ENCODE measurements around the gene SIM1. TPM values are rescaled to one million over a fixed set of nuclear protein-coding genes. Genes with fewer than 3 reads are reported as not detected.

SIM1 gene
- total RNA-seq, 1 experiment from 2014 or later, result not detected

DNA sequence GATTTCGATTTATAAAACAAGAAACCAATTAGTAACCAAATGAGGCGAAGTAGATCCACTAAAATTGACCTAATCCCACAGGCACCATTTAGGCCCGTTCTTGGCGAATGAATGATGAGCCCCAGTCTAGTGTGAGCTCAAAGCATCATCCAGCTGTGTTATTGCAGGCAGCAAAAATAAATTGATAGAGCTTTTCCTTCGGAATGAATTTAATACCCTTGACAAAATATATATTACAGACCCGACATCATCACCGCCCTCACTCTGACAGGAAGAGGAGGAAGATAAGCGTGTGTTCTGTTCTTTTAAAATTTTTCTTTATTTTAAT is 7.8 kb downstream of the SIM1 start:
- DNase-seq (ENCODE audit: low spot score), result no peak

DNA sequence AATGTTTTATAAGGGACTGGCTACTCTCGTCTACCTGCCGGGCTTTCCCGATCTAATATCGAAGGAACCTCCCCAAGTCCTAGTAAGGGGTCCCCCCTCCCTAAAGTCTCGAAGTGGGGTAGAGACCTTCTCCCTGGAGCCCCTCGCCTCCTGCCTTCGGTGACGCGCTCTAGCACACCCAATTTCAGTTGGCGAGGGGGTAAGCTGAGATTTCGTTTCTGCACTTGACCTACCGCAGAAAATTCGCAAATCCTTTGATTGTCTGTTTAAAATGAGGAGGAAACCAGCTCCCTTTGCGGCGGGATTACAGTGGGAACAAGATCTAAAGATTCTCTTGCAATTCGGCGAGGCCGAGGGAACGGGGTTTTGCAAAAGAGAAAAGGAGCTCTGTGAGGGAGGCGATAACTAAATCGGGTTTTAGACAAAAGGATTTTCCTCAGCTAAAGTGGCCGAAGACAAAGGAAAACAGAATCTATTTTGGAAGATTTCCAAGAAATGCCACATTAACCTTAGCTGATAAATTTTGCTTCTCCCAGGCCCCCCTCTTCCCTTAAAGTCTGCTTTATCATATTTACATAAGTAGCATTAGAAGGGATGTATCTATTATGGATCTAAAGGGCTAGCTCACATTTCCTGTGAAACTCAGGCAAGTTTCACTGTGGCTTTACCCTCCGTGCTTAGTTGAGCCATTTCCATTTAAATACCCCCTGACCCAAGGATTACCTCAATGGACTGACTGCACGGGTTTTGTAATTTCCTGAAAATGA is 8.4 kb downstream of the SIM1 start:
- DNase-seq (ENCODE audit: low spot score), result no peak

DNA sequence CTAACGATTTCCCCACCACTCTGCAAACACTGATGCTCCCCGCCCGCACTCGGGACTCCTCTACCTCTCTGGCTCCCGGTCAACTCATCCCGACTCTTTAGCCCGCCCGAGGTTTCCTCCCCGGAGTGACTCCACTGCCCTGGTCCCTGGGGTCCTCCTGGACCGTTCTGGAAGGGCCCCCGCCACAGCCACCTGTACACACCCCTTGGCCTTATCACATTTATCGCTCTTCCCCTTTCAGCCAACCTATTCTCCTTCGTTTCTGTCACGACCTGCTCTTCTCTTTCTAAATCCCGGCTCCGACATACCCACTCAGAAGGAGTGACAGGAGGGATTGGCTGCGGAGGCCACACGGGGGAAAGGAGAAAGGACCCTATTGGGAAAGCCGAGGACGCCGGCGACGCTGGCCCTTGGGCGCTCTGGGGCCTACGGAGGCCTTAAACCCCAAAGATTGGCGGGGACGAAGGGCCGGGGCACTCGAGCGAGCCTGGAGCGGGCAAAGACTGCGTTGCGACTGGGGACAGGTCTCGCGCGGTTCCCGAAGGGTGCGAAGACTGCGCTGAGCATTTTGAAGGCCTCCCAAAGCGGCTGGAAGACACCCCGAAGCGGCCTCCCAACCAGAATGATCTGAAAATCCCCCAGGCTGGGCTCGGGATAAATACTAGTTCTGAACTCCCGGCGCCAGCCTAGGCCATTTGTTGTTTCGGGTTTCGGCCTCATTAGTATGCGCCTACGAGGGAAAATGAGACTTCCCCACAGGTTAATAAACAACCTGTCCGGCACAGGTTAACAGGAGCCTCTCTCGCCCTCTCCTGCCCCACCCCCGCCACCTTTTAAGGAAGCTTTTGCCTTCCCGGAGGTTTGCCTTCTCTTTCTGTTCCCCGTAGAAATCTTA is 9.2 kb downstream of the SIM1 start:
- DNase-seq (ENCODE audit: low spot score), result no peak

DNA sequence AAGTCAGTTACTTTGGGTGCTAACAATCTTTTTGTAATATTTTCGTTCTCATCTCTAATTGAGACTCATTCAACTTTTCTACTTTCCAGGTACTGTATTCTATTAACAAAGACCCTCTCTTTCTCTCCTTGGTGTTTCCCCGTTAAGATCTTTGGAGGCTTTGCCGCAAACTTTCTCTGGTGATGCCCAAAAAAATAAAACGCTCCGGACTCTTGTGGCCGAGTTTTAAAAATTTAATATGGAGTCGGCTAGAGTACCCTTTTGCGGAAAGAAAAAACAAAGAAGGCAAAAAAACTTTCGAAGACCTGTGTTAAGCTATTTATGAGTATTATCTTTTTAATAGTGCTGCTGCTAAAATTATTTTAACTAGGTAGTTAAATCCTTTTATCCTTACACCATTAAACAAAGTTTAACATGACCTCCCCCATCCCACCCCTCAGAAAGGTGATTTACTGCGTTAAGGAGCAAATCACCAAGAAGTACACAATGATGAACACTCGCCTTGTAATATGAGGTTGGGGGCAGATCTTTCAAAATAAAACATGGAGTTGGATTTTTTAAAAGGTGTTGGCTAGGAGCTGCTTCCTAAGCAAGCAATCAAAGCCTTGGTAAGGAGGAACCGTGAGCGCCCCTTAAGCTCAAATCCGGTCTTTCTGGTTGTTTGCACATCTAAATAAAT is 10.0 kb downstream of the SIM1 start:
- no peak for DNase-seq (ENCODE audit: low spot score)

DNA sequence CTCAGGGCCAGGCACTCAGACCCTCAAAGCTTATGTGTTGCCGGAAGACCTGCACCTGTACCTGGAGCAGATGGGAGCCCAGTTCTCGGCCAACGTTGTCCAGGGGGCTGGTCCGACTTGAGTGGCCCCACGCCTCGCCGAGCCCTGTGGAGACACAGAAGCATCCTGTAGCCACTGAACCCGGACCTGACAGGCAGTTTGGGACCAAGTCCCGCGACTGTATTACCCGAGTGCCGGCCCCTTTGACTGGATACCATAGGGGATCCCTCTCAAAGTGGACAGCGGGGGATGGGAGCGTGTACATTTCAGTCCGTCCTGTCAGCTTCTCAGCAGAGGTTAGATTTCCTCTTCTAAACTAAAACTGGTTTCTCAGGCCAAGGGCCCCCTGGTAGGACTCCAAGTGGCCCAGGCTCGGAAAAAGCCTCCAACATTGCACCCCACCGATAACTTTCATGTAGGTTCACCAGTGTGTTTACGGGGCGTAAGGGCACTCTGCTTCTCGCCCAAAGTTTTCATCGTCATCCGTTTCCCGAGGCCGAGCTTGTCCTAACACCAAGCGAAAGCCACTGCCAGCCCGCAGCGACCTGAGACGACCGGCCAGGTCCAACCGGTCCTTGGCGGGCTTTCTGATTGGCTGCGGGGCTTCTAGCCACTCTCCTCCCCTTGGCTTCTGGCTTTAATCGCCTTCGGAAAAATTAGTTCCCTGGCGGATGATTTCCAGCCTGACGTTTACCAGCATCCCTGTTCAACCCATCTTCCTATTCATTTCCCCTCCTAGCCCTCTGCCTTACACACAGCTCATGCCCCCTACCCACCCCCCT is 10.8 kb downstream of the SIM1 start:
- DNase-seq (ENCODE audit: low spot score), result no peak

DNA sequence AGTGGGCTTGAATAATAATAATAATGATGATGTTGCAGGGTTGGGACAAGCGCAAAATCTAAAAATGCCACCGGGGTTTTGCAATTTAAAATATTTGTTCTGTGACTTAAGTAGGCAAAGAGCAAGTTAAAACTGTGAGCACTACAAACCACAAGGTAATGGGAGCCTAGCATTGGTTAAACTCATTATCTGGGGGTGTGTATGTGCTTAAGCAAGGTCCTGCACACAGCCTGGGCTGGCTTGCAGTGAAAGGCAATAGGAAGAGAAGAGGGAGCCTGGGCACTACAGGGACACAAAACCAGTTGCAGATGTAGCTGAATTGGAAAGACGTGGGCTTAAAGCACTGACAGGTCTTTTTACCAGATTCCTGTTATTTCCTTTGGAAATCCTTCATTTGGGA is 11.7 kb downstream of the SIM1 start:
- no peak for DNase-seq (ENCODE audit: low spot score)

DNA sequence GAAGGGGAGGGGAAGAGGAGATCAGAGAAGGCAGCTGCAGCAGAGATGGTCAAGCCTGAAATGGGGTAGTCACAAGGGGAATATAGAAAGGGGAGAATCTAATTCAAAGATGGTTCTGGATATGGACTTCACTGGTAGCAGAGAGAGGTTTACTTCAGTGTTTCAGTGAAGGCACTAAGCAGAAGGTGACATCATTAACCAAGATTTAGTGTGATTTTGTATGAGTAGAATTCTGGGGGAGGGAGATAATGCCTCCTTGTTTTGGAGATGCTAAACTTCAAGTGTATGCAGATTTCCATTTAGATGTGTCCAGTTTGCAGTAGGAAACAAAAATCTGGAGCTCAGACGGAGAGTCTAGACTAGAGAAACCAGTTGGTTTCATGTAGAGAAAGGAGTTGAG is 13.1 kb downstream of the SIM1 start:
- DNase-seq (ENCODE audit: low spot score), result no peak

DNA sequence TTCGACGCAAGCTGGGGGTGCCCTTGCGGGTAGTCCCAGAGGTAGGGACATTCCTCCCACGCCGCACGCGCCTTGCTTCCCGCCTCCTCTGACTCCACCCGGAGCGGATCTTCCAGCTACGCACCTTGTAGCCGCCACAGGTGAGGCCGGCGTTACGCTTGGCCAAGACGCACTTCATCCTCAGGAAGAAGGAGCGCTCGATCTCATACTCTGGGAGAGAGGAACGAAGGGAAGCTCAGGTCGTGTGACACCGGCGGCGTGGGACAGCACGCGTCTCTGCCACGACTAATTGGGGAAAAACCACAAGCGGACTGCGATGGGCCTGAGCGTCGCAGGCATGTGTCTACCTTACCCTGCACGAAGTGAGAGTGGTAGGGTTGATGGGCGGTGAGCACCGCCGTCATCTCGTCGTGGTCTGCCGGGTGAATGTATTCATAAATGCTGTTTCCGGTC is 15.5 kb downstream of the SIM1 start:
- DNase-seq (ENCODE audit: low spot score), result no peak

DNA sequence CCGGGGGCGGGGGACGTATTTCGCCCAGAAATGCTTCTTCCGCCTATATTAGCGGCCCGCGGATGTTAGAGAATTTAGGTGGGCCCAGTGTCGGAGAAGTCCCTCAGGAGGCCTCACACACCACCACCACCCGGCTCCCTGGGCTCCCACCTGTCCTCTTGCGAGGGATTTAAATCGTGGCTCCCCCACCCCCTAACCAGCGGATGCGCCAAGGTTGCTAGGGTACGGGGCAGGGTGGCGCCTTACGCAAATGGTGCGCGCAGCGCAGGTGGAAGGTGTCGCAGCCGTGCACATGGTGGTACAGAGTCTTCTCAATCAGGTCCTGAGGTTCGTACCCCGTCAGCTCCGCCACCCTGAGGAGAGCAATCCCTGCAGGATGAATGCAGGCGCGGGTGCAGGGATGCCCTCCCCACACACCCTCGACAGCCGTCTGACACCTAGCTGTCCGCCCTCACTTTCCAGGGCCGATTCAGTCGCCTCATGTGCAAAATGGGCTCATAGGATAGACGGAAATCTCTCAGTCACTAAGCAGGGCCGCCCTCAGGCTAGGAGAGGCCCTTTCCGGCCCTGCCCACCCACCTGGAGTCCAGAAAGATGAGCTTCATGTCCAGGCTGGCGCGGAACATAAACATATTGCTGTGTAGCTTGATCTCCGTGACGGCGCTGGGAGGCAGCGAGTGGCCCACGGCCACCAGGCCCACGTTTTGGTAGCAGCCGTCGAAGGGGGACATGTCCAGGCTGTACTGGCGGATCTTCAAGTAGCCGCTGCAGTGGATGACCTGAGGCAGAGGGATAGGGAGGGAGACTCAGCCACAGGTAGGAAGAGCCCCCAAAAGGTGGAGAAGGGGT is 16.6 kb downstream of the SIM1 start:
- no peak for DNase-seq (ENCODE audit: low spot score)

DNA sequence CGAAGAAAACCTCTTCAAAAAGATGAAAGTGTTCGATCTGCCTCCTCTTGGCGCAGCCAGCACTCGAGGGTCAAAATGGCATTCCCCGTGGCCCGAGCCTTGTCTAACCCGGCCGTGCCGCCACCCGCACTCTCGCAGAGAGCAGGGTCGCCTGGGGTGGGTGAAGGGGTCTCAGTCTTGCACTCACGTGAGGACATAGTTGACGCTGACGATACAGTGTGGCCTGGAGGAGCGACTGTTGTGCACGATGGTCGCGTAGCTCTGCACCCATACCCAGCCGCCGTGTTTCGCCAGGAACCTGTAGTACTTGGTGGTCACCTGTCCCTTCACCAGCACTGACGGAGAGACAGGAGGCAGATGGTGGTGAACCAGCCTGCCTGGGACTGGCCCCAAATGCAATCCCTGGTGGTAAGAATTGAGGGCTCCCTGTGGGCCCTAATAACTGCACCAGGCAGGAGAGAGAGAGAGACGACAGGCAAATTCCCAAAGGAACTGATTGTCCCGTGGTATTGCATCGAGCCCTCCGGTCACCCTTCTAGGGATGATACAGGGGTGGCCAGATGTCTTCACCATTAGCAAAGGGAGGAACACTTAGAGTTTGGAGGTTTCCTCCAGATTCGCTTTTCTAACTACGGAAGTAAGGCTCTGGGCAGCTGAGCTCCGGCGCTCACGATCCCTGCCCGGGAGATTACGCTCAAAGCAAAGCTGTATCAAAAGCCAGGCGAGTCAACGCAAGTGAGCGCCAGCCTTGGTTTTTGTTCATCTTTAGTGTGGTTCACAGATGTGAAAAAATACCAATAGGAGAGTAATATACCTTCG is 17.4 kb downstream of the SIM1 start:
- DNase-seq (ENCODE audit: low spot score), result no peak

DNA sequence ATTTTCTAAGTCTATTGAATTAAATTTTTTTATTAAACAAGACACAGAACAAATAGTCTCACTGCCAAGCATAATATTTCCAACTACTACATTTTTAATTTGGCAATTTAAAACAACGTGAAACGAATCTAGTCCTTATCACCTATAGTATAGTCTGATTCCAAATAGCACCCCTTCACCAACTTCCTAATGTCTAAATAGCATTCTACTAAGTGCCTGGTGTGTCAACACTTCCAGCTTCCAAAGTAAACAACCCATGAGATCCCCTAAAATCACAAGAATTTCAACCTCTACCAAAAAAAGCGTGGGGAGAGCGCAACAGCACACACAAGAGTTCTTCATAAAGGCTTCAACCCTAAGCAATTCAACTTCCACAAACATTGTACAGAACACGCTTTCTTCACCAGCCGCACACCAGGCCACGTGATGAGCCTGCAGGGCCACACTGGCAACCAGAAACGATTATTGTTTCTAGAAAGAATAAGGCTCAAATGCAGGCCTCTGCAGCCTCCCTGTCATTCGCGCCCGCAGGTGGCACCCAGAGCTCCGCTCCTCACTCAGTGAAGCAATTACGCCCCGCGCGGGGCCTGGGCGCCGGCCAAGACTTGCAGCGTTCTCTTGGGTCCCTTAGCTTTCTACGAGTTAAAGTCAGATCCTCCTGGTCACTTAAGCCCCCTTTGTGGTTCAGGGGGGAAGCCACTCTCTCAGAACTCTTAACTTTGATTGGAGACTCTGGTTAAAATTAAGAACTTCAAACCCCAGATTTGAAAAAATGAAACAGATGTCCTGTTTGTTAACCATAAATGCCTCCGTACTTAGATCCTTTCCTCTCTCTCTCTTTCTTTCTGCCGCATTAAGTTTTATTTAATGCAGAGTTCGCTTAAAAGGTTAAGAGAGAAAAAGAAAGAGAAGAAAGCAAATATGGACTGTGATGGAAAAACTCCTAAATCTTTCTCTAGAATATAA is 18.3 kb downstream of the SIM1 start:
- no peak for DNase-seq (ENCODE audit: low spot score)

DNA sequence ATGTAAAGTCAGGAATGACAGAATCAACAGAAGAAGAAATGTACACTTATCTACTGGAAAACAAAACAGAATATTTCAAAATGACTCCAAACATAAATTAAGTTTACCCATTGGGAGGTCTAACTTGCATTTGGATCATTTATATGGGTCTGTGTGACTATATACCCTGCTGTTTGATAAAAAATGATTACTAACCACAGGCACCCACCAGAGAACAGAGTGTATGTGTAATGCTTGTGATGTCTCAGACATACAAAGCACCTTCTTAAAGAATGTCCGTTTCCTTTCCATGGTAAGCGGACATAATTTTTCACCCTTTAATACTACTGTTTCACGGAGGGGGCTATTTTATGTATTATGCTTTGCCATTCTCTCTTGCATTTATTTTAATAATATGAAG is 19.2 kb downstream of the SIM1 start:
- no peak for DNase-seq (ENCODE audit: low spot score)

DNA sequence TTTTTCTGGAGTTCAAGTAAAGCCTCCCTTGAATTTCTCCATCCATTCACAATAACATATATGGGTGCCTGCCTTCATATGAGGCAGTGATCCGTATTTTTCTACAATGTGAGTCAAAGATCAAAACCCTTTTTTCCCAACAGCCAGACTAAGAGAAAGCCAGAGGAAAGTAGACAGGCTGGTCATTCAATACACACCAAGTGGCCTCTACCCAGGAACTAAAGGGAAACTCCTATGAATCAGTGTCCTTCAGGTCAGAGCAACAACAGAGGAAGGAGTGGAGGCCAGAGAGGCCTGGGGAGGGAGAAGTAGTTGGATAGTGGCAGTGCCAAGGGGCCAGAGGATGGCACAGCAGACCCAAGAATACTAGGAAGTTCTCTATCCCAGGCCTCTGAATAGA is 23.8 kb downstream of the SIM1 start:
- no peak for DNase-seq (ENCODE audit: low spot score)

DNA sequence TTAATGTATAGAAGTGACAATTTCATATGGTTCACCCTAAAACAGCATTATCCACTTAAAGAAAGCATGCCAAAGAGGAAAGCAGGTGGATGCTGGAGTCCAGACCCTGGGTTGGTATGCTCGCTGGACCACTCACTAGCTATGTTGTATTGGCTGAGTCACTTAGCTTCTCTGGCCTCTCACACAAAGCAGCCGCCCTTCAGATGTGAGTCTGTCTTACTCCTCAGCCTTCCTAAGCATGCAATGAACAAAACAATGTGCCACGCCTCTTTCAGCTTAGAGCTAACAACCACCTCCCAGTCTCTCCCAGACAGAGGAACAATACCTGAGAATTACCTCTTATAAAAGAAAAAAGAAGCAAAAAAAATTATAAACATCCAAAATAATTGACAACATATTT is 29.4 kb downstream of the SIM1 start:
- DNase-seq (ENCODE audit: low spot score), result peak; percentile 61

DNA sequence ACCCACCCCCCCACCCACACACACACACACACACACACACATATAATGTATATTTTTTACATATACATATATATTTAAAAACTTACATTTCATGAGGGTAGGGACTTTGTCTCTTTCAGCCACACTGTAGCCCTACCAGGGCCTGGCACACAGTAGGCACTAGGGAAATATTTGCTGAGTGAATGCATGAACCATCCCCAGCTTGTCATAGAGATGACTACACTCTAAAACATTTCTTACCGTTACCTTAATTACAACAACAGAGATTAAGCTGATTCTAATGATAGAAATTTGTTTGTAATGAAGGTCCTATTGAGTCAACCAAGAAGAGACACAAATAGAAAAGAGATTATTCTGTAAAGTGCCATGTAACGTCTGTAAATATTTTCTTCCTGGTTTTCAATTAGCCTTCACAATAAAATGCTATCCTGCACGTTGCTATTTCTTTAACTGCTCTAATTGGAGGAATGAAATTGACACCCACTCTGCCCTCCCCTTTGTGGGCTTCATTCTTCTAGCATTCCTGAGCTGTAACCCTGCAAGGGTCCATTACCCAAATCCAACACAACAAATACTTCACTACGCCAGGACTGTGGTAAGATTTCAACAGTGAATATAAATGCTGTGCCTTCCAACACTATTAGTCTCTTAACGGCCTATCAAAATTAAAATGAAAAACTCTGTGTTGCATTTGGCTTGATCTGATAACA is 30.8 kb downstream of the SIM1 start:
- peak; percentile 4 for DNase-seq (ENCODE audit: low spot score)

DNA sequence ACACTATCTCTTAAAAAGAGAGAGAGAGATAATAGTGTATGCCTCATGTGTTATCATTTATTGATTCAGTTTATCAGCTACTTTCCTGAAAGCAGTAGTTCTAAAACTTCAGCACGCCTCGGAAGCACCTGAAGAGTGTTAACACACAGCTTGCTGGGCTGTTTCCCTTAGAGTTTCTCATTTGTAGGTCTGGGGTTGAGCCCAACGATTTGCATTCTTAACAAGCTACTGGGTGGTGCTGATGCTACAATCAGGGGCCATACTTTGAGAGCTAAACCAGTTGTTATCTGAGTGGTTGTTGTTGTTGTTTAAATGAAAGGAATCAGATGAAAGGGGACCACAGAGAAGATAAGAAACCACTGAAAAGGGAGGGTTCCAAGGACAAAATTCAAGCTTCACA is 32.6 kb downstream of the SIM1 start:
- no peak for DNase-seq (ENCODE audit: low spot score)

DNA sequence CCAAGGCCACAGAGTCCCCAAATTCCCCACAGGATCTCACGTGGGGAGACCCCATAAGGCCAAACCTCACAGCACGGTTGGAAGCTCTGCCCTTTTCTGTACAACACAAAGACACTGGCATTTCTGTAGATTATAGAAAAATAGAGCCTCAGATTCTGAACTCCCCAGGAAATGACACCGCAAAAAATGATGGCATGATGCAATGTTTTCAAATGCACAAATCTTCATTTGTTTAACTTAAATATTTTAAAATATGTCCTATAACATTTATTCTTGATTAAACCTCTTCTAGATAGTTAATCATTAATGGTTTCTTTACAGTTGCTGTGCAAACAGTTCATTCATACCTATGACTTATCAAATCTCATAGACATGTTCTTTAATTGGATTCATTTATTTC is 33.8 kb downstream of the SIM1 start:
- DNase-seq (ENCODE audit: low spot score), result no peak

DNA sequence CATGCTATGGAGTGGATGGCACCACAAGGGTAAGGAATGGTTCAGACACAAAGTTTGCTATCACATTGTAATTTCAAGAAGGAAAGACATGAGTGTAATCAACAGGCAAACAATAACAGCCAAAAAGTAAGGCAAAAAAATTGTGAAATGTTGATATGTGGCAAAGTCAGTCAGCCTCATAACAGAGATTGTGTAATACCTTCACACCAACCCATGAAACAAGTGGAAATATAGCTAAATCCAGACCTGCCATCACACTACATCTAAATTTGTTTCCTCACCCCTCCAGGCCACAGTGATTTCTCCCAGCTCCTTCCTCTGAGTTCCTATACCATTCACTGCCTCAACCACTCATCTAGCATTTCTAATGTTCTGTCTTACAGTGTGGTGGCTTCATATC is 37.3 kb downstream of the SIM1 start:
- no peak for DNase-seq (ENCODE audit: low spot score)

Measured in A172 (cell line).